ENCODE measurements around the gene PRTG.
"Not testable (repeated sequence)": the region's sequence is repeated elsewhere in the genome, so short reads cannot be mapped to it uniquely, and the experiment has no call there.

Gene PRTG

DNA sequence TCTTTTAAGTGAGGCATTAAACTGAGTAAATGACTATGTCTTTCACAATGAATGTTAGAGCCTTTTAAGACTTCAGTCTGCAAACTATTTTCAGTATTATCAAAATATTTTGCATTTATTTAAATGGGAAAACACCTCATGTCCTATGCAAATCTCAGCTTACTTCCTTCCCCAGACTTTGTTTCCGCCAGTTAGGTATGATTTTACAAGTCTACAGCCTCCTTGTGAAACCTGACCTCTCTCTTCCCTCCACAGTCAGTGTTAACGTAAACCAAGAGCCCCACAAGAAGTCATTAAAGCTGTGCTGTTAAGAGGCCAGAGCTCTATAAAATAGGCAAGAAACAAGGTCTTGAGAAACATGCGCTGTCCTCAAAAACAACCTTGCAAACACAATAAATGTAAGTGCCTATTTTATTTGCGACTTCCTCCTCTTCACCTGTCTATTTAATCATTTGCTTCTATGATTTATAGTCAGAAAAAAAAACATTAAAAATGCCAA is 48.3 kb downstream of the PRTG start:
- no peak for DNase-seq

DNA sequence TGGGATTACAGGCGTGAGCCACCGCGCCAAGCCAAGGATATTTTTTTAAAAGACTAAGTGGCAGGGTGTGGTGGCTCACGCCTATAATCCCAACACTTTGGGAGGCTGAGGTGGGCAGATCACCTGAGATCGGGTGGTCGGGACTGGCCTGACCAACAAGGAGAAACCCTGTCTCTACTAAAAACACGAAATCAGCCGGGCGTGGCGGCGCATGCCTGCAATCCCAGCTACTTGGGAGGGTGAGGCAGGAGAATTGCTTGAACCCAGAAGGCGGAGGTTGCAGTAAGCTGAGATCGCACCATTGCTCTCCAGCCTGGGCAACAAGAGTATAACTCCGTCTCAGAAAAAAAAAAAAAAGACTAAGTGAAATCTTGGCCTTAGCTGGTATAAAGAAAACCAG is 49.8 kb downstream of the PRTG start:
- DNase-seq = not testable (repeated sequence)

DNA sequence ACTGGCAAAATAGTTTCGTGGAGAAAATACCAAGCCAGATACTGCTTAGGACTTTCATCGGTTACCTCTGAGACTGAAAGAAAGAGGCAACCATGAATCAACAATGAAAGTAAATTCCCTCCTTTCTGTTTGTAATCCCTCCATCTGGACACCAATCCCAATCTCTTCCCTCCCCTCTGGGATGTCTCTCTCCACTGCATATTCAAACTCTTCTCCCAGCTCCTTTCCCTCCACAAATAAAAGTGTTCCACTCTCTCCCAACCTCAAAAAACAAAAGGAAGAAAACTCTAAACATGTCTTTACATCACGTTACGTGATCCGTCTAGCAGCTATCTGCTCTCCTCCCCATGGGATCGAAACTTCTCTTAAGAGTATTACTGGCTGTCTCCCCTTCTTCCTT is 55.2 kb downstream of the PRTG start:
- no peak for DNase-seq

DNA sequence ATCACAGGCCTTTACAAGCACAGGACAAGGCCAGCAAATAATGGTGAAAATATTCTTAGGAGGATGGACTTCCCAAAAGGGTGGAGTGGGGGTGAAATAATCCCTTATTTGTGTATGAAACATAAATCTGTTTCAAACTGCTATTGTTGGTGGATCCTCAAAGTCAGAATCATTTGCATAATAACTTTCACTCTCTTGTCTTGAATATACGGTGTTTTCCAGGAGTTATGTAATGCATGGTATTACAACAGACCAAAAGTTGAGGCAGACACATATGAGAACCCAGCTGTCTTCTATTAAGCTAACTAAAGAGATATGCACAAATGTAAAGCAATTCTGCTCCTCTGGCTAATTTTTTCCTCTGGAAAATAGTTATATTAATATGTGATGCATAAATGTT is 57.7 kb downstream of the PRTG start:
- no peak for DNase-seq

DNA sequence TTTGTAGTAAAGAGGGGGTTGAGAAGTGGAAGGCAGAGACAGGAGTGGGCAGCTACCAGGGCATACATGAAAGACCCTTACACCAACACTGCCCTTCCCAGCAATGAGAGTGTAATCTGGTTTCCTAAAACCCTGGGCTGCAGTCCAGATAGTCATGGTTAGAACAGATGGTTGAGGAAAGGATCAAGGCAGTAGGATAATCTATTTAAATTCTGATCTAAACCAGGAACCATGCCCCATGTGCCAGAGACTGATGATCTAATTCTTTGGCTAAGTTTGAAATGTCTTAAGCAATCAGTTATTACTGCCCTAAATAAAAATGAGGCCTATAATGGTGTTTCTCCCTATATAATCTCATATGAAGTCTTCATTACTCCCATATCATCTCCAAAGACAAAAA is 59.6 kb downstream of the PRTG start:
- DNase-seq = no peak

DNA sequence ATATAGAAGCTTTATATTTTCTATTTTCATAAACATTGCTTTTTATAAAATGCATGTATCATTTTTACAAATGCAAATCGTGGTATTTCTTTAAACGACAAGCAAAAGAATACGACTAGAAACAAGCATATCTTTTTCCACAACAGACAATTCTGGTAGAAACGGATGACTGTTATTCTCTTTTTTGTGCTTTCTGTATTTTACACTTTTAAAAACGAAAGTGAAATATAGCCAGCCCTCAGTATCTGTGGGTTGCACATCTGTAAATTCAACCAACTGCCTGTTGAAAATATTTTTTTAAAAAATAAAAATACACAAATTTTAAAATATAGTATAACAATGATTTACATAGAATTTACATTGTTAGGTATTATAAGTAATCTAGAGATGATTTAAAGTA is 61.3 kb downstream of the PRTG start:
- no peak for DNase-seq

DNA sequence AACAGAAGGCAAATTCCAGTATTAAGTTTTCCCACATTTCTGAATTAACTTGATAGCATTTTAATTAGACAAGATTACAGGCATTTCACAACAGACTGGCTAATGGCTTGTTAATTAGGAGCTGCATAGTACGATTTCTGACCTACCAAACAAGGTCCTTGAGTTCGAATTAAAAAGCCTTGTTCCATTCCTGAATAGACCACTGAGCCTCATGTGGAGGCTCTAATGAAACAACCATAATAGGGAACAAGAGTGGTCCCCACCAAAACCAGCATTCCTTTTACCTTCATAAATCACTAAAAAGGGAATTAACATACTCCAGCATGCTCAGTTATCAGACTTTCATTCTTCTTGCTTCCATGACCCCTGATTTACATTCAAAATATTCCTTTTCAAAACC is 66.4 kb downstream of the PRTG start:
- no peak for DNase-seq

DNA sequence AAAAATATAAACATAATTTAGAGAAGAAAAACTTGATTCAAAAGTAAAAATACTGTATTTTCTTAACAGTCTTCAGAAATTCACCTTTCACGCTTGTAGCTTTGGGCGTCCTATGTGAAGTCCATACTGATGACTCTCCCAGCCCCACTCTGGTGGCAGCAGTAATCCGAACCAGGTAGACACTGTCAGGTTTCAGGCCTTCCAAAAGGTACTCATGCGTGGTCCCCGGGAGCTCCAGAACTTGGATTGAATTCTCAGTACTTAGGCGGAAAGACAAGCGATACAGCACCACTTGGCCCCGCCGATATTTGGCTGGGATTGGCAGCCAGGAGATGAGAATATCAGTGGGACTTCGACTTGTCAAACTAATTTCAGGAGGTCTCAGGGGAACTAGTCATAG is 69.7 kb downstream of the PRTG start:
- DNase-seq = no peak

DNA sequence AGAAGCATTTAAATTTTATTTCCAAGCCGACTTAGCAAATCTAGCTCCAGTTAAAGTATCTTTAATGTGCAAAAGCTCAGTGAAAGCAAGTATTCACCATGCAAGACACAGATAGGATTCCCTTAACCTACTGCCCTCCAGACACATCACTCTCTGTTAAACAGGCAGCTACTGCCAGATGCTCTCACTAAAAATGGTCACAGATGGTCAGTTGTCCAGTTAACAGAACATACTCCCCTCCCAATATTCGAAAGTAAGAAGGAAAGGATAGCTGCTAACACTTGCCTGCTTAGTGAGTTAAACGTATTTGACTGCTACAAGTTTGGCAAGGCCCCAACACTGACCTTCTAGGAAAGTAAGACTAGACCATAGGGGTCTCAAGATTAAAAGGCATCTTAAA is 73.7 kb downstream of the PRTG start:
- DNase-seq = no peak

DNA sequence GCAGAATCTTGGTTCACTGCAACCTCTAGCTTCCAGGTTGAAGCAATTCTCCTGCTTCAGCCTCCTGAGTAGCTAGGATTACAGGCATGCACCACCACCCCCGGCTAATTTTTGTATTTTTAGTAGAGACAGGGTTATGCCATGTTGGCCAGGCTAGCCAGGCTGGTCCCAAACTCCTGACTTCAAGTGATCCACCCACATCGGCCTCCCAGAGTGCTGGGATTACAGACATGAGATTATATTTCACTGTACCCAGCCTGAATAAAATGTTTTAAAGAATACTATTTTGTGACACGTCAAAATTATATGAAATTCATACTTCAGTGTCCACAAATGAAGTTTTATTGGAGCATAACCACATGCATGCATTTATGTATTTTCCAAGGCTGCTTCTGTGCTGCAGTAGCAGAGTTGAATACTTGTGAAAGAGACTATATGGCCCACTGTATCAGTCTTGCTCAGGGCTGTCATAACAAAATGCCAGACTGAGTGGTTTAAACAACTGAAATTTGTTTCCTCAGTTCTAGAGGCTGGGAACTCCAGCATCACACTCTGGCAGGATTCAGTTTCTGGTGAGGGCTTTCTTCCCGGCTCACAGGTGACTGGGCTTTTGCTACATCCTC is 77.2 kb downstream of the PRTG start:
- no peak for DNase-seq

DNA sequence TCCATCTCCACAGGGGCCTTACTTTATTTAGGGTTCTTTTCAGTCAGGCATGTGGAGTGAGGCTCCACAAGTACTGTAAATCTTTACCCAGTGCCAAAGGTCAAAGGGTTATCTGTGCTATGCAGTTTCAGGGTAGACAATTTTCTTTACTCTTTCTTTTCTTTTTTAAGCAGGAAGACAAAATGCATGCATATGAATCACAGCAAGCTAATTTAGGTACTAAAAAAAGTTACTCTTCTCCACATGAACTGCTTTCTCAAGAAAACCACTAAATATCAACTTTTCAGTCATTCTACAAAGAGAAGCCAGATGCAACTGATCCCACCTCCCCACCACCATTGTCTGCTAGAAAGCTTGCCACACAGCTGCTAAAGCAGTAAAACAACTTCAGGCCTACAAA is 81.5 kb downstream of the PRTG start:
- DNase-seq = peak; percentile 19

DNA sequence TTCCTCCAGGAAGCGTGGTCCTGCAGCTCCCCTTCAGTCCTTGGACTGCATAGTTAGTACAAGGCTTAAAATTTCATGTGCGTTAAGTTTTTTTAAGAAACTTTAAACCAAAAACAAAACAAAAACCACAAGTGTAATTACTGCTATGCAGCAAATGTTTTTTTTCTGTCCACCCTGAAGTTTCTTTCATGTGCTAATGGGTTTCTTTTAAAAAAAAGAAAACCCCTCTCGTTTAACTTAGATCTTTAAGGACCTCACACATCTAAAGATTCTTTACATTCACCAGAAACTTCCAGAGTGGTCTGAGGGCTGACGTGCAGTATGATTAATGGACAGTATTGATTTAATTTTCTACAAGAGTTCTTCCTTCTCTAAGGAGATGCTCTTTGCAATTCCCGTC is 82.8 kb downstream of the PRTG start:
- DNase-seq = no peak

DNA sequence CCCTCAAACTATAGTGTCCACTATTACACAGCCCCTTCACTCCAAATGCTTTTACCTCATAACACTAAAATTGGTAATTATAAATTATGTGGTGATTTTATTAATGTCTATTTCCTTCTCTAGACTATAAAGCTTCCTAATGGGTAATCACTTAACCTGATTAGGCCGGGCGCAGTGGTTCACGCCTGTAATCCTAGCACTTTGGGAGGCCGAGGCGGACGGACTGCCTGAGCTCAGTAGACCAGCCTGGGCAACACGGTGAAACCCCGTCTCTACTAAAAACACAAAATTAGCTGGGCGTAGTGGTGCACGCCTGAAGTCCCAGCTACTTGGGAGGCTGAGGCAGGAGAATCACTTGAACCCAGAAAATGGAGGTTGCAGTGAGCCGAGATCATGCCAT is 83.5 kb downstream of the PRTG start:
- DNase-seq = no peak

DNA sequence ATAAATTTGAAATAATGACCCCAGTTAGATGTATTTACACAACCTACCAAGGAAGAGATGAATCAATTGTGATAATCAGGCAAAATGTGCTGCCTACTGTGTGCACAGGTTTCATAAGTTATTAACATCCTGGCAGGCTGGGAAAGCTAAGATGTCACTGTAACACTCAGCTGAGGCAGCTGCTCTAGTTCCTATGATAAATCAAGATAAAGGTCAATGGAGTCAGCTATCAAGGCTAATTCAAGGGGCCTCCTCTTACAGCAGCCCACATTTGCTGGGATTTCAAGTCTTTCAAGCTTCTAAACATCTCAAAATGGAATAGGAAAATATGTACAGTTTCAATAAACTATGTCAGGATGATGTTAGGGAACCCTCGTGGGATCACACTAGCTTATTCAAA is 84.1 kb downstream of the PRTG start:
- DNase-seq = no peak

DNA sequence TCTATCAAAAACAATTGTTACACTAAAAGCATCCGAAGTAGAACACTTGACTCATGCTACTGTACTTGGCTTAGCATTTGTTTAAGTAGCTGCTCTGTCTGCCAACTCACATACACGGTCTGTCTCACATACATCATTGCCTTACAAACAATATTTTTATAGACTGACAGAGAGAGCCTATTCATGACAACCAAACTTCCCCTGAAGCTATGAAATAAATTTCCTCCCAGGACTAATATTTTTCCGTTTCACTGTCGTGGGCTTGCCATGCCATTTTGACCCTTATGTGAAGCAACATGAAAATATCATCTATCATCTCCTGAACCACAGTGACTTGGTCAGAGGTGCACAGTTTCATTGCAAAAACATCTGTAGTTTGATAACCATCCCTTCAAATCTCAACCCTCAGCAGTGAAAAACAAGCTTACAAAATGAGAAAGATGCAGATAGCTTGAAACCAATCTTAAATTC is 88.4 kb downstream of the PRTG start:
- no peak for DNase-seq

DNA sequence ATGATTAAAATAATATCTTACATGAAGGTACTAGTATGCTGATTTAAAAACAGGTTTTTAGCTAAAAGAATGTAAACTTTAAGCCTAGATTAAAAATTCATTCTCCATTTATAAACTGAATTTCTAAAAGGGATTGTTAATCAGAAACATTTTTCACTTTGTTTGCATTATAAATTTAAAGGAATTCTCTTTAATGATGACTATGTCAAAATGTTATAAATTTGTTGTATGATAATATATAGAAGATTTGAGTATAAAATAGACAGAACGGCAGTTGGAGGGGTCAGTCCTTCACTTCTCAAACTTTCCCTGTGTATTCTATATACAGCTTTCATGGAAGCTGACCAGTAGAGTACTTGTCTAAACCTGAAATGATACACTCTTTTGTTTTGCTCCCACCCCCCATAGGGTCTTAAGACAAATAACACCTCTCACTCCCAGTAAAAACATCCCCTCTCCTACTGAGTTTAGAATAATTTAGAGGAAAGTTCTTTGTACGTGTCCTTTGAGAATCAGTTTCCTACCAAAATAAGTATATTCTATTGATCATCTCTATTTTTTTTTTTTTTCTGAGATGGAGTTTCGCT is 90.0 kb downstream of the PRTG start:
- no peak for DNase-seq

DNA sequence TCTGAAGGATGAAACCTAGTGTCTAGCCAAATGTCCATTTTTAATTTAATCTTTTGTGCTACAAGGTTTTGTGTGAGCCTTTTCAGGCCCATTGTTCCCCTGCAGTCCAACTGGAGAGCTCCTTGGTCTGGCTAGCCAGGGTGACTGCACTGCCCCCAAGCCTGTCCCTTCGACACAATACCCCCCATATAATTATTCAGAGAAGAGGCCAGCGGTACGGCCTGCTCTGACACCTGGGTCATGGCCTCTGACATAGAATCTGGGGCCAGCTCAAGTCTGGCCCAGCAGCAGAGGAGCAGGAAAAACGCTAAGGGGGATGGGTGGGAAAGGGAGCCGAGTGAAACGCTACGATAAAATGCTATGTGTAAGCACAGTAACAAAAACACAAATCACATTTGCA is 90.6 kb downstream of the PRTG start:
- DNase-seq = no peak

DNA sequence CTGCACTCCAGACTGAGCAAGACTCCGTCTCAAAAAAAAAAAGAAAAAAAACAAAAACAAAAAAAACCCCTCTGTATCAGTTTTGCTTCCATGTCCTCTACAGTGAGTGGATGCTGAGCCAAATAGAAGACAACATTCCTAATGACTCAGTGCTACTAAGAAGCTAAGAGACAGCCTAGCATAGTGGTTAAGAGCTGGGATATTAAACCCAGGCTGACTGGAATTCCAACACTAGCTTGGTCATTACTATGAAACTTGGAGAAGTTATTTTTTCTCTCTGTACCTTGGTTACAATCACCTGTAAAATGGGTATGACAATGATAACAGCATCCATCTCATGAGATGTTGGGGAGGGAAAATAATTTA is 93.9 kb downstream of the PRTG start:
- no peak for DNase-seq

DNA sequence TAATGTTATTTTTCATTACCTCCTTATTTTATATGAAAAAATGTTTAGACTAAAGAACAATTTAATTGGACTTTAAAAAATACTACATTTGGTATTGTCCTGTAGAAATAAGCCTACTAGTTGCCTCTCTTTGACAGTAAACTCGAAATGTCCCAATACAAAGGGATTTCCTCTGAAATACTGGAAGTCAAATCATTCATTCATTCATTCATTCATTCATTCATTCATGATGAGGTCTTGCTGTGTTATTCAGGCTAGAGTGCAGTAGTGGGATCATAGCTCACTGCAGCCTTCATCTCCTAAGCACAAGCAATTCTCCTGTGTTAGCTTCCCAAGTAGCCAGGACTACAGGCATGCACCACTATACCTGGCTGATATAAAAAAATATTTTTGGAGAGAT is 104.2 kb downstream of the PRTG start:
- no peak for DNase-seq

DNA sequence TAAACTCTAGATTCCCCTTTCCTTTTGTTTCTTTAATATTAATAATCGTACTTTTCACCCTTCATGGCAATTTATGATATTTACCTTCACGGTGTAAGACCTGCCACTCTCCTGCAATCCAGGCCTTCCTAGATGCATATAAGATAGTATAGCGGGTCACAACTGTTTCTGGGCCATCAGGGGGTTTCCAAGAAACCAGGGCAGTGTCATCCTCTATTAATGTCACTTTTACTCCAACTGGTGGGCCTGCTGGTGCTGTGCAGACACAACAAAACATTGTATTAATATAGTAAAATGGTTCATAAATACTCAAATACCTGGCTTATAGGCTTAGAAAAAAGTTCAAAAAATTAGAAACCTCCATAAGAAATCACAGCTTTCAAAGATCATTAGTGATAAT is 105.9 kb downstream of the PRTG start:
- no peak for DNase-seq

DNA sequence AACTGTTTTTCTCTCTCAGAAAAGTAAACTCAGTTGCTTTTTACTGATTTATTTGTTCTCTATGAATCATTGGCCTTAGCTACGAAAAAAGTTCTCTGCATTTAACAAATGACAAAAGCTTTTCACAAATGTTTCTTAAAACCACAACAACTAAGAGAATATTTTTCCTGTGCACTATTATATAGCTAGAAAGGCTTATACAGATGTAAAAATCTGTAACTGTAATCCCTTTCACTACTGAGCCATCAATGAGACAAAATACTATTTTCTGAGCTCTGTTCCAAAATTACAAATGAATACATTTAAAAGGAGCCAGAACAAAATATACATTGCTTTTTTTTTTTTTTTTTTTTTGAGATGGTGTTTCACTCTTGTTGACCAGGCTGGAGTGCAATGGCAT is 109.2 kb downstream of the PRTG start:
- no peak for DNase-seq

DNA sequence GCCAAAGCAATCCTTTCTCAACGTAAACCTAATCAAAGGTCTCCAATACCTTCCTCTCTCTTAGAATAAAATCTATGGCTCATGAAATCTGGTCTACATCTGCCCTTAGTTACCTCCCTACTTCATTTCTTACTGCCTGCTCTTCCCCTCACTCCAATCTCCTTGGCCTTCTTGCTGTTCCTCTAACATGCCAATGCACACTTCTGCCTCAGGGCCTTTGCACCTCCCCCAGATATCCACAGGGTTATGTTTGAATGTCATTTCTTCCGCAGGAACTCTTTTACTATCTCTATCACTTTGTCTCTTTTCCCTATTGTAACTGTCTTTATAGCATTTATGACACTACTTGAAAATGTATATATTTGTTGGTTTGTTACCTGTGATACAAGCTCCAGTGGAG is 110.5 kb downstream of the PRTG start:
- DNase-seq = no peak

DNA sequence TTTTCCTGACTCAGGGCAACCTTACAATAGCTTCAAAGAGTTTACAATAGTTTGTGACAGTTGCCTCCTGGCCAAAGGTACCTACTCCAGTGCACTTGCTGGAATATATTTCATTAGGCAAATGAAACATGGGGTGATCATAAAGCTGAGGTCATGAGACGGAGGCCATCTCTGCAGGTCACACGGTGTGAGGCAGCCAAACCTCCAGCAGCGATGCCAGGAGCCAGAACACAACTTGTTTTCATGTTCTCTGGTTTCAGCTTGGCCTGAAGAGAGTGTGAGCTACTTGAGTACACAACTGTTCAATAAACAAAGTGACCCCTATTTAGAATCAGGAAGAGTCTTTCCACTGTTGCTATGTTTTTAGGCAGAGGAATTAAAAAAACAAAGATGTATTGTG is 112.1 kb downstream of the PRTG start:
- DNase-seq = no peak

DNA sequence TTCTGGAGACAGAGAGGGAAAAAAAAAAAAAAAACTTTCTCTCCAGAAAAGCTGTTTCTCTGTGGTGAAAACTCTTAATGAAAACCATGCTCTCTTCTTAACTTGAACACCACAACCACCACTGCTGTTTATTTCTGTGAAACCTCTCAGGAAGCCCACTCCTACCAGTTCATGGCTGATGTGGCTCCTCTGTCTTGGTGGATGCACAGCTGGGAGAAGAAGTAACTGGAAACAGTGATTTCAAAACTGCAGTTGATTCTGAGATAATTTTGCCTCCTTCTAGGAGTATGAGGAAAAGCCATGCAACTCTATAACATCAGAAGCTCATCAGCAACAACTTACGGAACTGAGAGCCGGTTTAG is 114.6 kb downstream of the PRTG start:
- no peak for DNase-seq

DNA sequence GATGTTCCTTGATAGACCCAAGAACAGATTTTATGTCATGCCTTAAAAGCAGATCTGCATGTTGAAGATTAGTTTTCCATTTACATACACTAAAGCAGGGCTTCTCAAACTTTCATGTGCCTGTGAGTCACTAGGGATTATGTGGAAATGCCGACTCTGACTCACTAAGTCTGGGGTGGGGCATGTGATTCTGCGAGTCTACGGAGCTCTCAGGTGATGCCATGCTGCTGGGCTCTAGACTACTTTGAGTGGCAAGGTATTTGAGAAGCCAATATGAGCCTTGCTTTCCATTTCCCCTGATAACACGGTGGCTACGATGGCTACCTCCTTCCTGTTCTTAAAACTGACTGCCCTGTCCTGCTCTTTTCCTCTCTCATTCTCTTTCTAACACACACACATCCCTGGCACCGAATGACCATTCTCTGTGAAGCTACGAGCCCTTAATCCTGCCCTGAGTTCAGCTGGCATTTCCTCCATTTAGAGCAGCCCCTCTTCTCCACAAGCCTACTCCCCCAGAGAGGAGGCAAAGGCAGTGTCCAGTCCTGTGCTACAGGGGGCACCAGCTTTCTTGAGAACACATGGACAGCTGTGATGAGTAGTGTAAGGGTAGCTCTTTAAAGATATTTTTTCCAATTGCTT is 115.1 kb downstream of the PRTG start:
- DNase-seq = peak; percentile 12
